NCI-H82 treated with DMSO at 0.1 percent for 48 hours (cell line): Measurements from ENCODE around the gene TMEM107.

Experiments used
- DNase-seq: peaks from one replicate; lab custom pipeline; 2025; ENCODE audit not compliant: unreplicated experiment; lab: John Stamatoyannopoulos, UW

TMEM107 gene

DNA sequence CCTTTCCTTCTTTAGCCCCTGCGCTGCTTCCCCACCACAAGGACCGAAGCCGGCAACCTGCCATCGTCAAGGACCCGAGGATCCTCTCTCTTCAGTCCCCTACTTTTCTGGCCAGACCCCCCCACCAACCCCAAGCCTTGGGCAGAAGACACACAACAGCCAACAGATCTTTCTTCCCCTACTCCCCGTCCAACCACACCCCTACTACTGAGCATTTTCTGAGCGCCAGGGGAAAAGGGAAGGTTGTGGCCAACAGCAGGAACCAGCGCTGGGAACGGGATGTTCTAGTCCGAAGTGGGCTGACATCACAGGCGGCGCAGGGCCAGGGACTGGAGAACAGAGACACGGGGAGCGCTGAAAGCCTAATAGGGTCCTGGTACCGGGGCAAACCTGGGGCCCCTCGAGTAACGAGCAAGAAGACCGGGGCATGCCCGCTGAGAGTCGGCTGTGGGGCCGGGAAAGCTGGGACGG lies 24.5 kb downstream of the TMEM107 start:
- no peak for DNase-seq

- peak; percentile 51 for DNase-seq
These were observed 25.0 kb downstream of the TMEM107 start for GRCh38 chr17:8151120-8151640.

DNA sequence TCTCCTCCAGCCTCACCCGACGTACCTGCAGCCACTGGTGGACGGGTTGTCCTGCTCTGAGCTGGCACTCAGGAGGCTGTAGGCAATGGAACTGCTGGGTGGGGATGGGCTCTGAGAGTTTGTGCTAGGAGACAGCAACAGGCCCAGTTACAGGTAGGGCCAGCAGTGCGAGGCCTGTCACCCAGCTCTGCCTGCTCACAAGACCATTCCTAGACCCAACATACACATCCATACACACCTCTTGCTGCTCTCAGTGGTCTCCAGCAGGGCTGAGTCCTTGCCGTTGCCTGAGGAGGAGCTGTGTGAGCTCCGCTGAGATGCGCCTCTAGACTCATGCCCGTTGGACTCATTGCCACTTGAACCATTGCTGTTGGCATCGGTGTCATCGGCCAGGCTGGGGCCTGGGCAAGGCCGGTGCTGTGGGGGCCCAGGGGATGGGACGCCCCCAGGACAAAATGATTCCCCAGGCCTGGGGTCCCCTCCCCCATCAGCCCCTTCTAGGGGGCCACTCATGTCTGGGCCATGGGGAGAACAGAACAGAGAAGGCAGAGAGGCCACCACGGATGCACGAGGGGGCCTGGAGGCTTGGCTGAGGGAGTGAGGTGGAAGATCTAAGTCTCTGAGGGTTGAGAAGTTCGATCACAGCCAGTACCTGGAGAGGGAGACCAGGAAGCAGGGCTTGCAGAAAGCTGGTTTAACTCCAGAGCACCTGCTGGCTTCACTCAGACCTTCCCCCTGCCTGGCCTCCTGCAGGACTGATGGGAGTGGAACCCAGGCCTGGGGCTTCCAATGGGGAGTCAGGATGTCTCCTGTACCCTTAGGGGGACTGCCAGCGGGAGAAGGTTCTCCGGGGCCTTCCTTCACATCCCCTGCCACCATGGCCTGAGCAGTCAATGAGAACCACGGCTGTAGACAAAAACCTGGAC lies 25.7 kb downstream of the TMEM107 start:
- DNase-seq, result no peak

DNA sequence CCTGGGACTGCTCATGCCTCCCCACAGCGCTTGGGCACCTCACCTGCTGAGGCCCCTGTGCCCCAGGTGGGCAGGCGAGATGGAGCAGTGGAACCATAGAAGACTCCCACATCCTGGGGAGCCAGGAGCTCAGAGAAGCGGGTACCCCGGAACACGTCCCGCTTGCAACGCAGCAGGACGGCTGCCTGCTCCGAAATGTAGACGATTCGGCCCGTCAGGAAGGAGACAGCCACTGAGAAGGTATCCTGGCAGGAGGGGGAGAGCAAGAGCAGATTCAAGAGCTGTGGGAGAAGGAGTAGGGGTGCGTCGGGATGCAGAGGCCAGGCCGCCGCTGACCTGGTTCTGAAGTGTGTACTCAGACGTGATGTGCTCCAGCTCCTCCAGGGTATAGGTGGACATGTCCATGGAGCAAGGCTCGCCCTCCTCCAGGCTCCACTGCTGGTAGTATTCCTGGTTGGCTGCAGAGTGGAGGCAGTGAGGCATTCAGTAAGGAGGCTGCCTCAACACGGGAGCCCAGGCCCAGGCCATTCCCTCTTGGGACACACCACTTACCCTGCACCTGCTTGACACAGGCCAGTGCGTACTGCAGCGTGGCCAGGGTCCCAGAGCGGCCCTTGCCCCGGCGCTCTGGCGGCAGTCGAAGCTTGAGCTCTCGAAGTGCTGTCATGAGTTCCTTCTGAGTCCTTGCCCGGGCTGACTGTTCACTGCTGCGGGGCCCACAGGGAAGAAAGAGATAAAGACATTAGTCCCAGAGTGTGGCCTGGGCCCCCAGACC lies 26.6 kb downstream of the TMEM107 start:
- no peak for DNase-seq

DNA sequence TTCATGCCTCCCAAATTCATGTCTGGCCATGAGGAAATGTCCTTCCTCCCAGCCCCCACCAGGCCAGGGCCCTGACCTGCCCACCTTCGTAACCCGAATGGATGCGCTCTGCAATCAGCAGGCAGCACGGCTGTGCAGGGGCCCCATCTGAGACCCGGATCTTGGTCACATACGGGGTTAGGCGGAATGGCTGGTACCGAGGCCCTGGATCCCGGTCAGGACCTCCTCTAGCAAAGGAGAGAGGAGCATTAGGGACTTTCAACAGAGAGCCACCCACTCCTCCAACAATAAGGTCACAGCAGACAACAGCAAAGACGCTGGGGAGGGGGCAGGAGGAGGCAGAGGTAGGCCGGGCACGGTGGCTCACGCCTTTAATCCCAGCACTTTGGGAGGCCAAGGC lies 27.6 kb downstream of the TMEM107 start:
- DNase-seq, result no peak

DNA sequence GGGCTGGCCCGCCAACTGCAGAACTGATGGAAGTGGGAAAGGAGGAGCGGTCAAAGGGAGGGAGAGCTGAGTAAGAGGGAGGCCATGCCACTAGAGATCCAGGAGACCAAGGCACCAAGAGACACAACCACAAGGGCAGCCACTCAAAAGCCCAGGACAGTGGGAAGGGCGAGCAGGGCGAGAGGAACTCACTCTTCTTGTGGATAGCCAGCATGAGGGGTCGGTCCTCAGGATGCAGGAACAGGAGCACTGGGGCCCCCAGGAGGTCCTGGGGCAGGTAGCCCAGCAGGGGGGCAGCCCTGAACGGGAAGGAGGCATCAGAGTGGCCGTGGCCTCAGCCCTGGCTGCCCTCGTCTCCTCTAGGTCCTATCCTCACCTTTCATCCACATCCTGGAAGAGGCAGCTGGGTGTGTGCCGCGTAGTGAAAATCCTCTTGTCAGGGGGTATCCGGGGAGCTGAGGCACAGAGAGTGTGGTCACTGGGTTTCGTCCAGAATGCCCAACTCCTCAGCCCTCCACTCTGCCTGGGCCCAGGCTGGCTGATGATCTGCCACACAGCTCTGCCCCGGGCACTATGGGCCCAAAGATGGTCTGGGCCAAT lies 28.3 kb downstream of the TMEM107 start:
- DNase-seq, result no peak

GRCh38 chr17:8147141-8147804 lies 28.9 kb downstream of the TMEM107 start:
- DNase-seq, result no peak

DNA sequence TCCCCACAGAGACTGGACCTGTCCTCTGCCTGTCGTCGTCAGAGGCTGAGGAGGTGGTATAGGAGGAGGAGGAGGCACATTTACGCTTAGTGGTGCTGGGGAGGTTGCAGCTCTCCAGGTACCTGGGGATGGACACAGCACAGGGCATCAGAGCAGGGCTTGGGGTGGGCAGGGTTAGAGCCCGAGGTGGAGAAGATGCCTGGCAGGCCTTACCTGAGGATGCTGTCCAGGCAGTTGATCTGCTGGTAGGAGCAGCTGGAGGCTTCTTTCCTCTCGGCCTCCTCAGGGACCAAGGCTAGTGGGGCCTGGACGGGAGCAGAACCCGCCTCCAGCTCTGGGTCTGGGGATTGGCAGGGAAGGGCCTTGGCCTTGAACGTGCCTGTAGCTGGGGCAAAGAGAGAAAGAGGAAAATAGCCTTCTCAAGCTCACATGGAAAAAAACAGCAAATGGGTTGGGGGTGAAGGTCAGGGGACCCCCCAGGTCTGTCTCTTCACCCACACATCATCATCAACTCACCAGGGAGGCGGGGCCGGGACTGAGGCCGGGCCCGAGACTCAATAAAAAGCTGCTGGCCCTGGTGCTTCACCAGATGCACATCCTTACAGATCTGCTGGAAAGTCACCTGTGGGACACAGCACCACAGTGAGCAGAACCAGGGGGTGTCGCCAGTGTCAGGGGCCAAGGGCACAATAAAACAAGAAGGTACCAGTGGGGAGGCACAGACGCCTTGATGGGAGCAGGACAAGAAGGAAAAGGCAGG lies 29.6 kb downstream of the TMEM107 start:
- DNase-seq, result no peak

GRCh38 chr17:8145811-8146210 lies 30.4 kb downstream of the TMEM107 start:
- DNase-seq, result no peak

DNA sequence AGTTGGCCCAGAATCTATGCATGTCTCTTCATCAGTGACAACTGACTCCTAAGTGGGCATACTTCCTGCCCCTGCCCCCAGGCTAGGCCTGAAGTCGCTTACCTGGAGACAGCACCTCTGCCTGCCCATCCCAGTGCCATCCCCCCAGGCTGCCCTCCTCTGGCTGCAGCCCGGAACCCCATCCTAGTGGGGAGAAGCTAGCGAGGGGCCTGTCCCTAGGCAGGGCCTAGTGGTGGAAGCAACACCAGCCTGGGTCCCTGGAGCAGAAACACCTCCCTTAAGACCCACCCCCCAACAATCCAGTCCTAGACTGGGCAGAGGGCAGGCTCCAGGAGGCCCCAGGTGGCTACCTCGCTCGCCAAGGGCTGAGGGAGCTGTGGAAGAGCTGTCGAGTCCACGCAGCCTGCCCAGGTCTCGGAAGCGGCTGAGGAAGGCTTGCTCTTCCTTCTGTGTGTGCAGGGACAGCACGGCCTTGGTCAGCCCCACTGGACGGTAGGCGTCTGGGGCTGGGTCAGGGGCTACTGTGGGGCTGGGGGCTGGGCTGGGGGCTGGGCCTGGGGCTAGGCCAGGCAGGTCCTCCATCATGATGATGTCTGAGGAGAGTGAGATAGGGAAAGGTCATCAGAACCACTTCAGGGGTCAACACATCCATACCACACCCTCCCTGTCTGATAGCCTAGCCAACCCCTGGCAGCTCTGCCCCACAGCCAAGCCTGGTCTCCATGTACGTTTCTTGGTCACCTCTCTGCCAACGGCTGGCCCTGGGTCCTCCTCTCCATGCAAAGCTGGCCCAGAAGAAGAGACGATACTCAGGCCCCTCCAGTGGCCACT lies 31.6 kb downstream of the TMEM107 start:
- no peak for DNase-seq

- no peak for DNase-seq
These were observed 32.4 kb downstream of the TMEM107 start for GRCh38 chr17:8143581-8144400.

GRCh38 chr17:8142887-8143580 lies 33.1 kb downstream of the TMEM107 start:
- DNase-seq, result no peak

GRCh38 chr17:8142158-8142886 lies 33.9 kb downstream of the TMEM107 start:
- DNase-seq, result no peak

GRCh38 chr17:8141741-8142140 lies 34.4 kb downstream of the TMEM107 start:
- no peak for DNase-seq

- no peak for DNase-seq
These were observed 35.1 kb downstream of the TMEM107 start for GRCh38 chr17:8141045-8141444.

DNA sequence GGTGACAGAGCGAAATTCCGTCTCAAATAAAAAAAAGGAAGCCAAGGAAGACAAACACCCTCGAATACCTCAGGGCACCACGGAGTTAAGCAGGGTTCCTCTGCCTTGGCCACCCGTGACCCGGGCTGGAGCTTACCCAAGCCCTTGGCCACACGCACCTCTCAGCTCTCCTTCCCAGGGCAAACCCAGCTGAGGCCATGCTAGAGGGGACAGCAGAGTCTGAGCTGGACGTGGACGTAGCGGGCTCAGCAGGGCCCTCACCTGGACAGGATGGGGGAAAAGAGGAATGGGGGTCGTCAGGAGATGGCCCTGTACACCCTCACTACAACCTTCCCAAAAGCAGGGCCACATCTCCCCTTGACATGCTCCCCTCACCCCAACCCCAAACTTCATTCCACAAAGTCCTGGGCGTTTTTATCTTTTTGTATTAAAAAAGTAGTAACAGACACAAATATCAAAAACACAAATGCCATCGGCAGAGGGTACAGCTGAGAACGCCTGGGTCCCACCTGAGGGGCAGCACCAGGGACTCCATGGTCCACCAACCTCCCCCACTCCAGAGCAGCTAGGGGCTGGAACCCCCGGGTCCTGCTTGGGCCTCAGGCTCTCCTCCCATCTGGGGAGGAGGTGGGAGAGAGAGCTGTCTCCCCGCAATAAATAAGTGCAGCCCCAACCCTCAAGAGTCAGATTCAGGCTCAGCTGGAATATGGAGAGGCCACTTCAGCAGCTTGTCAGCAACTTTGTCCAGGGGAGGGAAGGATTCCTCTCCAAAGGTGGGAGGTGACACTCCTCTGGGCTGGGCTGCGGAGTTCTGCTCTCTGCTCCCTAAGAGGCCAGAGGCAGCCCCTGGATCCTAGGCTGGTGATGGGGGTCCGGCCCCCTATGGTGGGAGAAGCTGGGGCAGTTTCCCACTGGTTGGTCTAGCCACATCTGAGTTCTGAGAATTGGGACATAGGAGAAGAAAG lies 35.8 kb downstream of the TMEM107 start:
- DNase-seq, result no peak
